ENCODE results near the gene ACTG1.

ACTG1 gene

GRCh38 chr17:81526662-81527571, 14.3 kb upstream of the ACTG1 start:
- peaks cover 24% of the 10 kb centered on the region for H3K4me1 ChIP-seq (ENCODE audit: control insufficient read depth, insufficient read depth, low read depth, low read length)
- 92% methylated on average over 21 of the region's 21 CpGs for WGBS

GRCh38 chr17:81524865-81525159, 12.2 kb upstream of the ACTG1 start:
- Histone ChIP-seq H4K91ac (ENCODE audit: low read length) (no peak overlapping the region), H3K4me1 (ENCODE audit: control insufficient read depth, insufficient read depth, low read depth, low read length) (peaks cover 30% of the 10 kb centered on the region), H2BK120ac (ENCODE audit: low read depth, low read length) (no peak overlapping the region), H2BK15ac (ENCODE audit: low read depth, poor library complexity, severe bottlenecking) (no peak overlapping the region), H3K27ac (ENCODE audit: low read length, poor library complexity, severe bottlenecking) (no peak overlapping the region), H2BK12ac (ENCODE audit: low read length in 2 of 2) (no peak overlapping the region), H2AFZ (ENCODE audit: low read depth, low read length) (no peak overlapping the region), H3K36me3 (ENCODE audit: control insufficient read depth in 1 of 2, insufficient read depth in 2 of 2, low read depth in 1 of 2, low read length in 2 of 2) (peaks cover 0 to 4% of the 10 kb centered on the region in 2 experiments), H3K9me3 (ENCODE audit: control insufficient read depth, low read length) (no peaks in the 10 kb centered on the region), H3K14ac (ENCODE audit: low read length in 2 of 2) (no peak overlapping the region), H2BK5ac (ENCODE audit: low read depth, low read length, poor library complexity, severe bottlenecking) (no peak overlapping the region), H2AK5ac (ENCODE audit: low read length, severe bottlenecking) (no peak overlapping the region), H3K18ac (ENCODE audit: low read depth in 1 of 2, low read length in 2 of 2) (no peak overlapping the region), H3K4me3 (ENCODE audit: insufficient read depth in 1 of 2, low read depth in 1 of 2, low read length in 2 of 2) (no peak overlapping the region), H3K27me3 (ENCODE audit: control insufficient read depth in 1 of 2, insufficient read depth in 1 of 2, low read length in 2 of 2) (peaks cover 0 to 50% of the 10 kb centered on the region in 2 experiments), H3K4ac (ENCODE audit: low read depth in 1 of 2, low read length in 2 of 2) (no peak overlapping the region), H3K79me1 (replicated peaks; ENCODE audit: low read length, poor library complexity, severe bottlenecking) (no peaks in the 10 kb centered on the region), H3K23ac (ENCODE audit: low read length in 2 of 2) (no peak overlapping the region), H4K8ac (ENCODE audit: low read length) (no peak overlapping the region), H3K9ac (ENCODE audit: low read length) (no peak overlapping the region), H3K4me2 (ENCODE audit: low read length, poor library complexity, severe bottlenecking) (no peak overlapping the region)
- 92% methylated on average over 8 of the region's 8 CpGs for WGBS
- no peak for DNase-seq

More at GRCh38 chr17:81526662-81527571, 14.3 kb upstream of the ACTG1 start:
- no peaks in the 10 kb centered on the region for H3K9me3 ChIP-seq (ENCODE audit: control insufficient read depth, low read length)
- H3K4me2 ChIP-seq (ENCODE audit: low read length, poor library complexity, severe bottlenecking), result no peak overlapping the region
- peak overlapping the region; percentile 18 for H3K9ac ChIP-seq (ENCODE audit: low read length)
- no peak overlapping the region for H3K27ac ChIP-seq (ENCODE audit: low read length, poor library complexity, severe bottlenecking)
- H2BK120ac ChIP-seq (ENCODE audit: low read depth, low read length), result no peak overlapping the region
- H2AFZ ChIP-seq (ENCODE audit: low read depth, low read length), result no peak overlapping the region
- H2BK12ac ChIP-seq (ENCODE audit: low read length in 2 of 2), result no peak overlapping the region
- H2BK5ac ChIP-seq (ENCODE audit: low read depth, low read length, poor library complexity, severe bottlenecking), result no peak overlapping the region
- H3K4ac ChIP-seq (ENCODE audit: low read depth in 1 of 2, low read length in 2 of 2), result no peak overlapping the region
- H3K14ac ChIP-seq (ENCODE audit: low read length in 2 of 2), result no peak overlapping the region
- no peak overlapping the region for H3K23ac ChIP-seq (ENCODE audit: low read length in 2 of 2)
- H3K27me3 ChIP-seq (ENCODE audit: control insufficient read depth in 1 of 2, insufficient read depth in 1 of 2, low read length in 2 of 2), result peaks cover 0 to 50% of the 10 kb centered on the region in 2 experiments
- peak overlapping the region; percentile 2 for H4K91ac ChIP-seq (ENCODE audit: low read length)
- DNase-seq, result no peak
- H2AK5ac ChIP-seq (ENCODE audit: low read length, severe bottlenecking), result no peak overlapping the region
- H2BK15ac ChIP-seq (ENCODE audit: low read depth, poor library complexity, severe bottlenecking), result no peak overlapping the region
- no peak overlapping the region for H3K4me3 ChIP-seq (ENCODE audit: insufficient read depth in 1 of 2, low read depth in 1 of 2, low read length in 2 of 2)
- peaks cover 0 to 4% of the 10 kb centered on the region in 2 experiments for H3K36me3 ChIP-seq (ENCODE audit: control insufficient read depth in 1 of 2, insufficient read depth in 2 of 2, low read depth in 1 of 2, low read length in 2 of 2)
- no peak overlapping the region for H3K18ac ChIP-seq (ENCODE audit: low read depth in 1 of 2, low read length in 2 of 2)
- no peak overlapping the region for H4K8ac ChIP-seq (ENCODE audit: low read length)
- no peaks in the 10 kb centered on the region for H3K79me1 ChIP-seq (replicated peaks; ENCODE audit: low read length, poor library complexity, severe bottlenecking)

- Histone ChIP-seq H3K9me3 (ENCODE audit: control insufficient read depth, low read length) (no peaks in the 10 kb centered on the region), H2AK5ac (ENCODE audit: low read length, severe bottlenecking) (peak overlapping the region; percentile 62), H3K36me3 (ENCODE audit: control insufficient read depth in 1 of 2, insufficient read depth in 2 of 2, low read depth in 1 of 2, low read length in 2 of 2) (peaks cover 0 to 4% of the 10 kb centered on the region in 2 experiments), H2BK15ac (ENCODE audit: low read depth, poor library complexity, severe bottlenecking) (no peak overlapping the region), H3K4ac (ENCODE audit: low read depth in 1 of 2, low read length in 2 of 2) (no peak overlapping the region), H2AFZ (ENCODE audit: low read depth, low read length) (no peak overlapping the region), H3K79me1 (replicated peaks; ENCODE audit: low read length, poor library complexity, severe bottlenecking) (peaks cover 4% of the 10 kb centered on the region), H4K91ac (ENCODE audit: low read length) (peak overlapping the region; percentile 70), H3K18ac (ENCODE audit: low read depth in 1 of 2, low read length in 2 of 2) (no peak overlapping the region), H3K14ac (ENCODE audit: low read length in 2 of 2) (peak overlapping the region in 1 of 2 experiments; percentile 44), H3K27me3 (ENCODE audit: control insufficient read depth in 1 of 2, insufficient read depth in 1 of 2, low read length in 2 of 2) (peaks cover 0 to 47% of the 10 kb centered on the region in 2 experiments), H3K4me3 (ENCODE audit: insufficient read depth in 1 of 2, low read depth in 1 of 2, low read length in 2 of 2) (no peak overlapping the region), H2BK12ac (ENCODE audit: low read length in 2 of 2) (no peak overlapping the region), H3K4me1 (ENCODE audit: control insufficient read depth, insufficient read depth, low read depth, low read length) (peaks cover 35% of the 10 kb centered on the region), H3K23ac (ENCODE audit: low read length in 2 of 2) (no peak overlapping the region), H3K9ac (ENCODE audit: low read length) (no peak overlapping the region), H2BK5ac (ENCODE audit: low read depth, low read length, poor library complexity, severe bottlenecking) (no peak overlapping the region), H3K4me2 (ENCODE audit: low read length, poor library complexity, severe bottlenecking) (no peak overlapping the region), H2BK120ac (ENCODE audit: low read depth, low read length) (no peak overlapping the region), H3K27ac (ENCODE audit: low read length, poor library complexity, severe bottlenecking) (no peak overlapping the region), H4K8ac (ENCODE audit: low read length) (no peak overlapping the region)
- WGBS, result 89% methylated on average over 18 of the region's 18 CpGs
- no peak for DNase-seq
Measured at GRCh38 chr17:81524039-81524864, 11.7 kb upstream of the ACTG1 start.

All from mesenchymal stem cell (in vitro differentiated cells and primary cell).